ENCODE measurements around the gene LIN37.

Gene LIN37

GRCh38 chr19:35748106-35749020 lies at the start of gene LIN37:
Gene LIN37 (plus strand): TSS chr19:35748576. CDS start chr19:35748725, 149 bp downstream.
- peak; percentile 99 for DNase-seq

DNA sequence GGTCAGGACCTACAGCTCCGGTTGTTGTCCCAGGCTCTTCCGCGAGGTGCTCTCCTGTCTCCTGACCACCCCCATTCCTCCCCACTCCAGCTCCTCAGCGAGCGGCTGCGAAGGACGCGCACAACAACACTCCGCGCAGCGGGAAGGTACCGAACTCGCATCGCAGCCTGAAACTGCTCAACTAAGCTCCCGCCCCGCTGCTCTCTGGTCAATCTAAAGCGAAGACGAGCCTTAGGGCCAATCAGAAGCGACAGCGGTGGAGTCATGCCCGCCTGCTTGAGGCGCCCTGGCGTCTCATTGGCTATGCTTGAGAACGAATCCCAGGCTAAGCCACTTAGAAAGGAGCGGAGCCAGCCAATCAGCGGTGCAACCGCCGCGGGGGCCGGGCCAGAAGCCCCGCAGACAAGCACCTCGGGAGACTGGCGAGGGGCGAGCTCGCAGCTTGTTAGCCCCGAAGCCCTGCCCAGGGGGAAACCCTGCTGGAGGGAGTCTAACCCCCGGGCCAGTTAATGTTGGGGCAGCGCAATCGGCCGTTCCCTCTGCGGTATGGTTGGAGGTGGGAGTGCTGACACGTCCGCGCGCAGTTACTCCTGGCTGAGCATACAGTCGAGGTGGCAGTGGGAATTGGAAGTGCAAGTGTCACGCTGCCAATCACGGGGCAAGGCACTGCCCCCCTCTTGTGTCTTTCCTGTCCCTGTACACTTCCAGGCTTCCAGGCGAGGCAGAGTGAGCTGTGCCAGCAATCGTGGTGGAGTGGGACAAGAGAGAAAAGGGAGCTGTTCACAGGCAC lies 46.0 kb upstream of the LIN37 start:
- DNase-seq: peak; percentile 98

DNA sequence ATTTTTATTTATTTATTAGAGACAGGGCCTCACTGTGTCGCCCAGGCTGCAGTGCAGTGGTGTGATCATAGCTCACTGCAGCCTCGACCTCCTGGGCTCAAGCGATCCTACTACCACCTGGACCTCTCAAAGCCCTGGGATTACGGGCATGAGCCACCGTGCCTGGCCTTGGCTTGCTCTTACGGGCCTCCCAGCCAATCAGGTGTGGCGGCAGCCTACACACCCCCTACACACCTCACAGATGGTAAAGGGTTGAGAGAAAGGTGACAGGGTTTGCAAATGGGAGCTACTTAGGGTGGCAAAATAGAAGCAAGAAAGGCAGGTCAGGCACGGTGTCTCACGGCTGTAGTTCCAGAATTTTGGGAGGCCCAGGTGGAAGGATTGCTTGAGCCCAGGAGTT lies 45.0 kb upstream of the LIN37 start:
- no peak for DNase-seq

GRCh38 chr19:35704218-35704617 lies 44.2 kb upstream of the LIN37 start, which contains the start of gene ZBTB32:
Gene ZBTB32 (plus strand): TSS chr19:35704558. CDS start chr19:35714627, 10,069 bp downstream.
- no peak for DNase-seq

GRCh38 chr19:35708391-35708790 lies 40.0 kb upstream of the LIN37 start:
- no peak for DNase-seq

DNA sequence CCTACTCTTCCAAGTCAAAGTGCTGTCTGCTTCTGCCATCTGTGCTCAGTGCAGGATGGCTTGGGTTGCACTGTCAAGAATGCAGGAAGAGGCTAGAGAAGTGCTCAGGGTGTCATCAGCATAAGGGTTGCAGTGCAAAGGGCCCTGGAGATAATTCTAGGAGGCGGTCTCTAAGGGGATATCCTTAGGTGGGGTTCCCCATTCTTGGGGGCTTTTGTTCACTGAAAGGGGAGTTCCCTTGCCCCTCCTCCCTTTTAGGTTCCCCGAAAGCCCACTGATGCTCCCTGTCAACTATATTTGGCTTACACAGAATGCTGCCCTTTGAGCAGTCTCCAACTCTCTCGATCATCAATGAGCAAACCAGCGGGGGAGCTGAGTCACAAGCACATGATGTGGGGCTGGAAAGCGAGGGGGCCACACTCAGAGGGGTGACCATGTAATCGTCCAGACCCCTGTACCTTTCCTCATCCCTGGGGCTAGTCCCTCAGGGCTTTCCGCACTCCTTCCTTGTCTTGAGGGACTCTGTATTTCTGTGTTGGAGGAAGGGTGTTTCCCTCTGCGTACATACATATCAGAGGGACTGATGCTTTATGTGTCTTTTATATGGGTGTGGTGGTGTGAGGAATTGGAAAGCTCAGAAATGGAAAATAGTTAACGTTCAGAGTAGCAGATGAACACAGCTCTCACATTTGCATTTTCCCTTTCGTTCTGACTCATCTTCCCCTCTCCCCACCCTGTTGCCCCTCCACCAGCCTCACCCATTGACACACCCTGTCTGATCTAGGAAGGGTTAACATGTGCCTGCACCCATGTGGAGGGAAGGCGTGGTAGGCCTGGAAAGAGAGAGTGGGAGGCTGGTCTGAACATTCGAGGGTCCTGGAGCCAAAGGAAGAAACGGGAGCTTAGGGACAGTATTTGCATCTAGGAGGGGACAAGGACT lies 37.3 kb upstream of the LIN37 start:
- DNase-seq: no peak

DNA sequence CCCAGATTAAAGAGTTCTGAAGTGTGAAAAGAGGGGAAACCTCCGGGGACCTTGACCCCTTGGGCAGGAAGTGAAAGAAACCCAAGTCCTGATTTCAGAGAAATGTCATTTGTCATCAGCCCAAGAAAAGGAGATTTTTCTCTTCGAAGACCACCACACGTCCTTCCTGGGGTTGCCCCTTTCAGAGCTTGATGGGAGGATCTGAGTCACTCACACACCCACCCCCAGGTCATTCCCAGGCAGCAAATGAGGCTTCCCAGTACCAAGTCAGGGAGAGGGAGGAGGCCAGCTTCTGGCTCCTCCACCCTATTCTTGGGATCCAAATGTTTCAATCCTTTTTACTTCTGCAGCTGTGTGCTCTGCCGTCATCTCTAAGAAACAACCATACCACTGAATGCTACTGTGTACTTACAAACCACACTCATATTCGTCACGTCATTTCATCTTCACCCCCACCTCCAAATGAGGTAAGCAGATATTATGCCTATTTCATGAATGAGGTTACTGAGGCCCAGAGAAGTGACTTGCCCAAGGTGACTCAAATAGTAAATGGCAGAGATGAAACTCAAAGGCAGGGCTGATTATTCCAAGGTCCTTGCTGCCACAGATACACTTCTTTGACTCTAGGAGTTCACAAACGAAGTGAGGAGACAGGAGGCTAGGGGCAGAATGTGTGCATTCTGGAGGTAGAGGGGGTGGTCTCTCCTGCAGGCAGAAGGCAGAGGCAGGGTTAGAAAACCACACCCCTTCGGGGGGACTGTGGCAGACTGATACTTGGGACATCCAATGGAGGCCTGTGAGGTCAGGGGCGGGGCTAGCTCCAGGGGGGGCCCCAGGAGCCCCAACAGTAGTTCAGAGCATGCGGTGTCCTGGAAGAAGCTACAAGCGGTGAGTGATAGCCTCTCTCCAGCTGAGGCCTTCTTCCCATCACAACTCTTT lies 35.5 kb upstream of the LIN37 start:
- no peak for DNase-seq

- DNase-seq: no peak
These were observed 34.9 kb upstream of the LIN37 start for GRCh38 chr19:35713506-35713850.

GRCh38 chr19:35713904-35714495 lies 34.4 kb upstream of the LIN37 start:
- DNase-seq: no peak

GRCh38 chr19:35714601-35715354 lies 33.6 kb upstream of the LIN37 start:
- DNase-seq: peak; percentile 67

GRCh38 chr19:35715355-35715809 lies 33.0 kb upstream of the LIN37 start:
- no peak for DNase-seq

GRCh38 chr19:35715981-35716800 lies 32.2 kb upstream of the LIN37 start:
- peak; percentile 79 for DNase-seq

- DNase-seq: peak; percentile 98
These were observed 31.3 kb upstream of the LIN37 start for GRCh38 chr19:35716801-35717664.

- no peak for DNase-seq
These were observed 30.6 kb upstream of the LIN37 start, which contains the start of gene KMT2B for GRCh38 chr19:35717665-35718344. Gene KMT2B (plus strand): TSS chr19:35718003. CDS start chr19:35718019, 16 bp downstream.

DNA sequence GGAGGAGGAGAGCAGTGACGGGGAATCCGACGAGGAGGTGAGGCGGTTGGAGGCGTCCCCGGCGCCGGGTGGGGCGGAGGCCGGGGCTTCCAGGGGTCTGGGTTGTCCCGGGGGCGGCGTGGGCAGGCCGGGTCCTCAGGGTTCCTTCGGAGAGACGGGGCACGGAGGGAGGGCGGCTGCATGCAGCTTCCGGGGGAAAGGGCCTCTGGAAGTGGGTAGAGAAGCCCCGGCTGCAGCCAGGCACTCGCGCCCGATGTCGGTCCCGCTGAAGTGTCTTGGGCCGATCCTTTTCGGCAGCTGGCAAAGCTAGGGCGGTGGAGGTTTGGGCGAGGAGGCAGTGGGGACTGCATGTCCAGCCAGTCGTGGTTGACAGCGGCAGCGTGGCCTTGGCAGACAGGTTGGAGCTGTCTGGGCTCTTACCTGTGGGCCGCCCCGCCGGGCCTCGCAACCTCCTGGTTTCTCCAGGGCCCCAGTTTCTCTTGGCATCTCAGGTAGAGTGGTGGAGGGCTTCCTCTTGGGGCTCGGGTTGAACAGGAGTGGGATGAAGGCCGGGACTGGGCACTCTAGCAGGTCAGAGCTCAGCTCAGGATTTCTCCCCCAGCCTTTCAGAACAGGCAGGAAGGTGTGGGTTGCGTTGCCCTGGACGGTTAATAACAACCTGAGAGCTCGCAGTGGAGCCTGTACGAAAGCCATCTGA lies 29.9 kb upstream of the LIN37 start:
- DNase-seq: peak; percentile 46

DNA sequence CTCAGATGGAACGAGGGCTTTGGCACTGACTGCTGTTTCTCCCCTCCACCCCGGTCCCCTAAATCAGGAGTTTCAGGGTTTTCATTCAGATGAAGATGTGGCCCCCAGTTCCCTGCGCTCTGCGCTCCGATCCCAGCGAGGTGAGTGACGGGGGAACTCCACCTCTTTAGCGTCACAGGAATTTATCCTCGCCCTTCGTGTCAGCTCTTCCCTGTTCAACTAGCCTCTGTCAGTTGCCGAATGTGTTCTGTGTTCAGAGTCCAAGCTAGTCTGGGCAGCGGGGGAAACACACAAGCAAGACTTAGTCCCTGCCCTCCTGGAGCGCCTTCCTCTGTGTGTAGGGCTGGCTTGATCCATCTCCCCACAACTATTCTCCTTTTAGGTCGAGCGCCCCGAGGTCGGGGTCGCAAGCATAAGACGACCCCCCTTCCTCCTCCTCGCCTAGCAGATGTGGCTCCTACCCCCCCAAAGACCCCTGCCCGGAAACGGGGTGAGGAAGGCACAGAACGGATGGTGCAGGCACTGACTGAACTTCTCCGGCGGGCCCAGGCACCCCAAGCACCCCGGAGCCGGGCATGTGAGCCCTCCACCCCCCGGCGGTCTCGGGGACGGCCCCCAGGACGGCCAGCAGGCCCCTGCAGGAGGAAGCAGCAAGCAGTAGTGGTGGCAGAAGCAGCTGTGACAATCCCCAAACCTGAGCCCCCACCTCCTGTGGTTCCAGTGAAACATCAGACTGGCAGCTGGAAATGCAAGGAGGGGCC lies 28.8 kb upstream of the LIN37 start:
- DNase-seq: no peak

Data from NCI-H146 (cell line).